RWPE2 (cell line): Measurements from ENCODE around the gene CYSTM1.

Experiments
- ATAC-seq: fragments of 200-7000 bp; cut with Tn5 transposase; 3 replicates; pipeline ENCODE4 v1.9.1; 2021; ENCODE audit warnings: low read depth
- DNase-seq: peaks from one replicate; pipeline ENCODE4 v3.0.0-alpha.2; 2020; ENCODE audit warnings: low spot score
- H3K27ac ChIP-seq: fragments of 450-650 bp; 2 replicates; pipeline ENCODE4 v1.5.1; 2017; ENCODE audit warnings: mild to moderate bottlenecking; ENCODE audit not compliant: poor library complexity, severe bottlenecking
- H3K27me3 ChIP-seq: fragments of 250-450 bp; sonication (Bioruptor Pico); 2 replicates; pipeline ENCODE4 v1.5.1; 2021; ENCODE audit warnings: mild to moderate bottlenecking, moderate library complexity; ENCODE audit not compliant: insufficient read depth, poor library complexity, severe bottlenecking
- H3K36me3 ChIP-seq: fragments of 250-450 bp; sonication (Bioruptor Pico); 2 replicates; pipeline ENCODE4 v1.5.1; 2020; ENCODE audit warnings: low read depth, mild to moderate bottlenecking, moderate library complexity
- H3K4me1 ChIP-seq: fragments of 250-450 bp; sonication (Bioruptor Pico); 2 replicates; pipeline ENCODE4 v1.5.1; 2021; ENCODE audit warnings: mild to moderate bottlenecking, moderate library complexity; ENCODE audit not compliant: insufficient read depth, poor library complexity, severe bottlenecking
- H3K4me3 ChIP-seq: fragments of 250-450 bp; sonication (Bioruptor Pico); 2 replicates; pipeline ENCODE4 v1.5.1; 2021; ENCODE audit warnings: mild to moderate bottlenecking, moderate library complexity; ENCODE audit not compliant: severe bottlenecking
- H3K9me3 ChIP-seq: fragments of 250-450 bp; sonication (Bioruptor Pico); 2 replicates; pipeline ENCODE4 v1.5.1; 2021; ENCODE audit warnings: mild to moderate bottlenecking, moderate library complexity; ENCODE audit not compliant: severe bottlenecking
- CTCF ChIP-seq: fragments of 450-650 bp; IDR thresholded peaks from one replicate; pipeline ENCODE4 v1.5.1; 2017; ENCODE audit warnings: mild to moderate bottlenecking, moderate library complexity; ENCODE audit not compliant: poor library complexity, severe bottlenecking

Gene CYSTM1

GRCh38 chr5:140181002-140181483, 6.1 kb downstream of the CYSTM1 start:
- Histone ChIP-seq H3K27ac (no peak overlapping the region), H3K4me1 (peaks cover 5% of the 10 kb centered on the region), H3K4me3 (no peak overlapping the region), H3K27me3 (no peaks in the 10 kb centered on the region), H3K36me3 (no peaks in the 10 kb centered on the region), H3K9me3 (no peaks in the 10 kb centered on the region)
- no peak for TF ChIP-seq CTCF
- ATAC-seq (no peak), DNase-seq (no peak)

- H3K4me1 ChIP-seq = peaks cover 5% of the 10 kb centered on the region
- no peaks in the 10 kb centered on the region for H3K36me3 ChIP-seq
- no peaks in the 10 kb centered on the region for H3K9me3 ChIP-seq
- ATAC-seq = no peak
- no peak overlapping the region for H3K4me3 ChIP-seq
- no peak overlapping the region for H3K27ac ChIP-seq
- no peak for DNase-seq
- TF ChIP-seq CTCF = no peak
- no peaks in the 10 kb centered on the region for H3K27me3 ChIP-seq
These were observed 6.5 kb downstream of the CYSTM1 start for GRCh38 chr5:140181525-140181924.

GRCh38 chr5:140182075-140182711, 7.2 kb downstream of the CYSTM1 start:
- Histone ChIP-seq H3K4me3 (no peak overlapping the region), H3K4me1 (peaks cover 5% of the 10 kb centered on the region), H3K27me3 (no peaks in the 10 kb centered on the region), H3K9me3 (no peaks in the 10 kb centered on the region), H3K36me3 (no peaks in the 10 kb centered on the region), H3K27ac (no peak overlapping the region)
- DNase-seq = no peak
- no peak for TF ChIP-seq CTCF
- ATAC-seq = peak; percentile 64; the same call in 2 of the 3 replicates

GRCh38 chr5:140182803-140183367, 7.9 kb downstream of the CYSTM1 start:
- Histone ChIP-seq H3K9me3 (no peaks in the 10 kb centered on the region), H3K27ac (no peak overlapping the region), H3K36me3 (no peaks in the 10 kb centered on the region), H3K4me1 (peaks cover 5% of the 10 kb centered on the region), H3K27me3 (no peaks in the 10 kb centered on the region), H3K4me3 (no peak overlapping the region)
- no peak for TF ChIP-seq CTCF
- DNase-seq (no peak), ATAC-seq (no peak)

- Histone ChIP-seq H3K27me3 (no peaks in the 10 kb centered on the region), H3K36me3 (no peaks in the 10 kb centered on the region), H3K27ac (no peak overlapping the region), H3K4me3 (no peak overlapping the region), H3K9me3 (no peaks in the 10 kb centered on the region), H3K4me1 (peaks cover 9% of the 10 kb centered on the region)
- no peak for ATAC-seq
- DNase-seq = no peak
- TF ChIP-seq CTCF = no peak
These were observed 10.4 kb downstream of the CYSTM1 start for GRCh38 chr5:140185409-140185808.
